GM06990 (cell line): Measurements from ENCODE around the gene ST3GAL2.

Experiments used
- DNase-seq: peaks from one replicate; pipeline ENCODE4 v3.0.0-alpha.2; 2011; ENCODE audit not compliant: insufficient read length; ENCODE audit errors: extremely low read depth
- H3K27me3 ChIP-seq: replicated peaks from 2 replicates; pipeline ENCODE4 v1.6.0; 2011; ENCODE audit warnings: low read length; ENCODE audit not compliant: control insufficient read depth, insufficient read depth
- H3K36me3 ChIP-seq: 2 replicates; pipeline ENCODE4 v1.5.1; 2011; ENCODE audit warnings: low read length; ENCODE audit not compliant: control insufficient read depth, insufficient read depth
- H3K4me3 ChIP-seq: replicated peaks from 2 replicates; pipeline ENCODE4 v1.5.1; 2011; ENCODE audit warnings: low read depth, mild to moderate bottlenecking, control low read depth, low read length
- CTCF ChIP-seq: IDR thresholded peaks from 2 replicates; pipeline ENCODE4 v1.5.1; 2011; ENCODE audit warnings: low read length, control low read depth, mild to moderate bottlenecking, inconsistent platforms; ENCODE audit not compliant: insufficient read depth, poor library complexity, severe bottlenecking

ST3GAL2 gene

GRCh38 chr16:70468776-70469525 lies 30.1 kb upstream of the ST3GAL2 start:
- Histone ChIP-seq H3K27me3 (no peaks in the 10 kb centered on the region), H3K4me3 (no peak overlapping the region), H3K36me3 (peaks cover 13% of the 10 kb centered on the region)
- no peak for TF ChIP-seq CTCF
- DNase-seq = no peak

- Histone ChIP-seq H3K4me3 (no peak overlapping the region), H3K27me3 (no peaks in the 10 kb centered on the region), H3K36me3 (peaks cover 10% of the 10 kb centered on the region)
- no peak for DNase-seq
- no peak for TF ChIP-seq CTCF
These were observed 28.7 kb upstream of the ST3GAL2 start for GRCh38 chr16:70467608-70468007.

- DNase-seq = no peak
These were observed 28.2 kb upstream of the ST3GAL2 start for GRCh38 chr16:70467113-70467512.

GRCh38 chr16:70466805-70467076 lies 27.8 kb upstream of the ST3GAL2 start:
- H3K36me3 ChIP-seq = peaks cover 10% of the 10 kb centered on the region
- H3K4me3 ChIP-seq = no peak overlapping the region
- TF ChIP-seq CTCF = no peak
- DNase-seq = no peak
- H3K27me3 ChIP-seq = no peaks in the 10 kb centered on the region

More at GRCh38 chr16:70467113-70467512, 28.2 kb upstream of the ST3GAL2 start:
- no peaks in the 10 kb centered on the region for H3K27me3 ChIP-seq
- peaks cover 10% of the 10 kb centered on the region for H3K36me3 ChIP-seq
- no peak overlapping the region for H3K4me3 ChIP-seq
- TF ChIP-seq CTCF = peak; percentile 6

GRCh38 chr16:70465999-70466804 lies 27.3 kb upstream of the ST3GAL2 start:
- no peak overlapping the region for H3K4me3 ChIP-seq
- no peak for TF ChIP-seq CTCF
- H3K36me3 ChIP-seq = peaks cover 10% of the 10 kb centered on the region
- no peaks in the 10 kb centered on the region for H3K27me3 ChIP-seq
- no peak for DNase-seq
